Common myeloid progenitor, CD34-positive (primary cell): ENCODE measurements around the gene HOXA6.

Experiments used
- CTCF ChIA-PET: fragments of 350-600 bp; sonication (Branson Sonifier 250); formaldehyde crosslinking; loops from one replicate; lab custom pipeline; 2021; ENCODE audit warnings: antibody characterized with exemption; lab: Charles Lee
- POLR2A ChIA-PET: fragments of 350-600 bp; sonication (Branson Sonifier 250); formaldehyde crosslinking; loops from one replicate; lab custom pipeline; 2021; ENCODE audit warnings: antibody characterized with exemption; lab: Charles Lee
- DNase-seq, 3 donors: peaks; one replicate each; pipeline versions ENCODE4 v3.0.0 to v3.0.0-alpha.2; 2013
- H3K27ac ChIP-seq, 2 experiments: 1 replicate in 1 of 2; 2 replicates in 1 of 2; pipeline ENCODE4 v1.7.0; 2013; ENCODE audit warnings: inconsistent platforms in 2 of 2, low read length in 2 of 2, mild to moderate bottlenecking in 2 of 2, low read depth in 1 of 2, moderate library complexity in 1 of 2; ENCODE audit not compliant: severe bottlenecking in 2 of 2, insufficient read depth in 1 of 2, poor library complexity in 1 of 2
- H3K27me3 ChIP-seq, 5 experiments: replicated peaks in 2 of 5; 1 replicate in 3 of 5; 2 replicates in 2 of 5; pipeline versions ENCODE4 v1.6.1 to v1.7.0; 2013; ENCODE audit warnings: low read length in 4 of 5, mild to moderate bottlenecking in 2 of 5, moderate library complexity in 2 of 5, inconsistent platforms in 1 of 5; ENCODE audit not compliant: insufficient read depth in 5 of 5, control insufficient read depth in 4 of 5
- H3K36me3 ChIP-seq, 4 experiments: 1 replicate in 2 of 4; 2 replicates in 2 of 4; pipeline versions ENCODE4 v1.6.1 to v1.7.0; 2013; ENCODE audit warnings: low read length in 3 of 4, control low read depth in 1 of 4, mild to moderate bottlenecking in 1 of 4; ENCODE audit not compliant: control insufficient read depth in 4 of 4, insufficient read depth in 4 of 4
- H3K4me1 ChIP-seq, 4 experiments: 1 replicate in 3 of 4; 2 replicates in 1 of 4; pipeline versions ENCODE4 v1.6.1 to v1.7.1; 2013; ENCODE audit warnings: low read length in 3 of 4, mild to moderate bottlenecking in 3 of 4, control low read depth in 1 of 4, inconsistent platforms in 1 of 4, moderate library complexity in 1 of 4; ENCODE audit not compliant: control insufficient read depth in 4 of 4, insufficient read depth in 4 of 4; ENCODE audit errors: control extremely low read depth in 1 of 4
- H3K4me3 ChIP-seq, 7 experiments: 1 replicate in 4 of 7; 2 replicates in 3 of 7; pipeline versions ENCODE4 v1.5.1 to v1.7.0; 2013; ENCODE audit warnings: mild to moderate bottlenecking in 7 of 7, low read length in 6 of 7, moderate library complexity in 6 of 7, inconsistent platforms in 2 of 7, low read depth in 2 of 7, control low read depth in 1 of 7; ENCODE audit not compliant: insufficient read depth in 4 of 7, control insufficient read depth in 1 of 7; ENCODE audit errors: extremely low read depth in 1 of 7
- H3K9me3 ChIP-seq, 5 experiments: 1 replicate in 4 of 5; 2 replicates in 1 of 5; pipeline versions ENCODE4 v1.6.1 to v1.7.1; 2013; ENCODE audit warnings: low read length in 4 of 5, mild to moderate bottlenecking in 2 of 5, inconsistent platforms in 1 of 5, low read depth in 1 of 5, moderate library complexity in 1 of 5; ENCODE audit not compliant: control insufficient read depth in 4 of 5, insufficient read depth in 2 of 5; ENCODE audit errors: control extremely low read depth in 1 of 5
- WGBS: methylation state at CpG from one replicate; pipeline ENCODE4 v1.1.5; 2013; ENCODE audit not compliant: insufficient coverage; 5-methylcytosine and 5-hydroxymethylcytosine counted together

HOXA6 gene

DNA sequence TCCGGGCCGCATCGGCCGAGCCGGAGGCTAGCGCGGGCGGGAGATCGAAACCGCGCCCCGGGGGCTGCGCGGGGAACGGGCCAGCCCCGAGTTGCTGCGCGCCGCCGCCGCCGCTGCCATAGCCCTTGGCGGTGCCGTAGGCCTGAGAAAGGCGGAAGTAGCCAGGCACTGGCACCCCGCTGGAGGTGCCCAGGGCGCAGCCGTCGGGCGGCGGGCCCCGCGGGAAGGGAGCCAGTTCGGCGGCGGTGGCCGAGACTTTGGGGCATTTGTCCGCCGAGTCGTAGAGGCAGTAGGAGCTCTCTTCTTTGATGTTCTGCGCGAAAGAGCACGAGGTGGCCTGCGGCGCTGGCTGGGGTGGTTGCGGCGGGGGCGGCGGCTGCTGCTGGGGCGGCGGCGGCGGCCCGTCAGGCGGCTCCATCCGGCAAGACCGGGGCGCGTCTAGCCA is 26.0 kb upstream of the HOXA6 start:
- Histone ChIP-seq H3K27ac (peak overlapping the region; percentile 92 to 96), H3K27me3 (peaks cover 0 to 11% (median 0%) of the 10 kb centered on the region in 5 experiments), H3K4me1 (peaks cover 4 to 43% (median 23%) of the 10 kb centered on the region in 4 experiments), H3K4me3 (peak overlapping the region; percentile 78 to 100 (median 85)), H3K36me3 (peaks cover 0 to 25% (median 4%) of the 10 kb centered on the region in 4 experiments), H3K9me3 (no peaks in the 10 kb centered on the region)
- peak in 2 of 3 donors; percentile 77 to 85 for DNase-seq
- CTCF ChIA-PET, result interaction anchor here (0.9 to 11.1 kb wide), 10 partner anchors 11 to 805 kb away, joined by 3 to 84 read pairs (median 3); no protein-coding TSS in a partner anchor
- under 1% methylated on average over 40 of the region's 59 CpGs for WGBS
- POLR2A ChIA-PET, result interaction anchor here (0.6 to 2.7 kb wide), 3 partner anchors 12 to 506 kb away, joined by 3 to 17 read pairs (median 3); no protein-coding TSS in a partner anchor

DNA sequence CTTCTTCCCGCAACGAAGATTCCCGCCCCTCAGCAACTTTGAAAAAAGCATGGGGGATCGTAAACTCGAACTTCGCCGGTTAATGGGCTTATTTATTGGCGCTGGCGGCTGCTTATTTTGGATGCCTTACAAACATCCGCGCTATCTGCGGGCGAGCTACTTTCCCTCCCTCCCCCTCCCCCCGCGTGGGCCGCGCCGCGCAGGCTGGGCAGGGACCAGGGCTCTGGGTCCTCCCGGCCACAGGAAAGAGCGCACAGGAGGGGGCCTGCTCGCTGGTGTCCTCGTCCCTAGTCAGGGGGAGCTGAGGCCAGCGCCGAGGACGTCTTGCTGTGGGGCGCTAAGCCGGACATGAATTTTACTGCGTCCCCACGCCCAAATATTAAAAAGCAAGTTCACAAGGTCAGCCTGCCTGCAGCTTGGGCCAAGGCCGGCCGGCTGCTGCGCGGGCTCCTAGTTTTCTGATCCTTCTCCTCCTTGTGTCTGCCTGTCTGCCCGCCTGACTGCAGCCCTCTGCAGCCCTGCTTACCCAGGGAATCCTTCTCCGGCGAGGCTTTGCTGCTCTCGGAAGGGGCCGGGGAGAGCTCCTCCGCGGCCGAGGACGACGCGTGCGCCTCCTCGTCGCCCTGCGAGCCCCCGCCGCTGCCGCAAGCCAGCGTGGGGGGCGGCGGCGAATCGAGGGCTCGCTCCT is 25.4 kb upstream of the HOXA6 start:
- ChIA-PET POLR2A (interaction anchor here (0.6 to 2.7 kb wide), 3 partner anchors 11 to 505 kb away, joined by 3 to 17 read pairs (median 3); no protein-coding TSS in a partner anchor), CTCF (interaction anchor here (0.8 to 11.1 kb wide), 10 partner anchors 11 to 804 kb away, joined by 3 to 84 read pairs (median 4); partner anchors contain the start of gene HOXA7)
- Histone ChIP-seq H3K4me1 (peaks cover 4 to 48% (median 27%) of the 10 kb centered on the region in 4 experiments), H3K27me3 (peaks cover 0 to 7% (median 0%) of the 10 kb centered on the region in 5 experiments), H3K27ac (peak overlapping the region; percentile 92 to 96), H3K9me3 (no peaks in the 10 kb centered on the region), H3K36me3 (peaks cover 0 to 30% (median 4%) of the 10 kb centered on the region in 4 experiments), H3K4me3 (peak overlapping the region; percentile 78 to 100 (median 85))
- WGBS, result 0% methylated on average over 55 of the region's 58 CpGs
- DNase-seq, result no peak

DNA sequence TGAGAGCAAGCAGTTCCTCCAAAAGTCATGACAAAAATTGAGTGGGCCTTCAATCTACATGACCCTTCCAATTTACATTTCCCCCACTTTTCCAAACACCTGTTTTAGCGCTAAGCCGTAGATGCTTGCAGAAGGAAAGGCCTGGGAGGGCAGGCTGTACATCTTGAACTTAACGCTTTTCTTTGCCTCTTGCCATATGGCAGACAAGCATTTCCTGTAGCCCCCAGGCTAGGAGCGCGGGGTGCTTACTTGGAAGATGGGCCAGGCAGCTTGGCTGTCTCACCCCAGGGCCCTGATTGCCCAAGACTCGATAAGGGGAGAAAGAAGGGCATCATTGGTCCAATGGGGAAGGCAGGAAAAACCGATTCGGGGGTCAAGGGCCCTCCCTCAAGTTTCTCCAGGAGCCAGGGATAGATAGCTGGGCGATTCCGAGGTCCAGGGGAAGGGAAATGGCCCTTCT is 24.8 kb upstream of the HOXA6 start:
- Histone ChIP-seq H3K4me1 (peaks cover 8 to 54% (median 33%) of the 10 kb centered on the region in 4 experiments), H3K27ac (peak overlapping the region; percentile 92 to 96), H3K4me3 (peak overlapping the region; percentile 78 to 100 (median 85)), H3K36me3 (peaks cover 0 to 34% (median 4%) of the 10 kb centered on the region in 4 experiments), H3K27me3 (peaks cover 0 to 2% (median 0%) of the 10 kb centered on the region in 5 experiments), H3K9me3 (no peaks in the 10 kb centered on the region)
- 0% methylated on average over 10 of the region's 10 CpGs for WGBS
- DNase-seq, result no peak
- POLR2A ChIA-PET, result interaction anchor here (2.4 to 2.7 kb wide), 2 partner anchors 10 to 15 kb away, joined by 6 to 17 read pairs; no protein-coding TSS in a partner anchor
- CTCF ChIA-PET, result interaction anchor here (0.8 to 11.1 kb wide), 9 partner anchors 10 to 800 kb away, joined by 3 to 84 read pairs (median 4); partner anchors contain the start of gene HOXA7

DNA sequence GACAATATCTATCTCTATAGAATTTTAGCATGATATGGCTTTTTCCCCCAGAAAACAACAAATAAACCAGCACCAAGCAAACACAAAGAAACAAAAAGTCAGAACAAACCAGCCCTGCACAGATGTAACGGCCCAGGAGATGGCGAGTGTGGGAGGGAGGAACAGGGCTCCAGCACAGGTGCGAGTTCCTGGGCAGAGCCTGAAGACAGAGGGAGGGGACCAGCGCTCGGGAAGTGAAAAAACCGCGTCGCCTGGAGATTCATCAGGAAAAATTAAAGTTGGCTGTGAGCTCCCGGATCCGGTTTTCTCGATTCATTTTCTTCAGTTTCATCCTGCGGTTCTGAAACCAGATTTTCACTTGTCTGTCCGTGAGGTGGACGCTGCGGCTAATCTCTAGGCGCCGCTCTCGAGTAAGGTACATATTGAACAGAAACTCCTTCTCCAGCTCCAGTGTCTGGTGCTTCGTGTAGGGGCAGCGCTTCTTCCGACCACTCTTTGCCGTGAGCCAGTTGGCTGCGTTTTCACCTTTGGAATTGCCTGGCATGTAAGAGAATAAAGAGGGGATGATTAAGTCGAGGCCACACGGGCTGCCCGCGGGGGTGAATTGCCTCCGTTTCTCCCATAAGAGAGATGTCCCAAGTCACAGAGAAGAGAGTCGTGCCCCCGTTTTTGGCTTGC is 24.2 kb upstream of the HOXA6 start:
- Histone ChIP-seq H3K27me3 (peaks cover 0 to 2% (median 0%) of the 10 kb centered on the region in 5 experiments), H3K4me3 (peak overlapping the region; percentile 78 to 100 (median 85)), H3K27ac (peak overlapping the region; percentile 92 to 96), H3K36me3 (peaks cover 0 to 34% (median 4%) of the 10 kb centered on the region in 4 experiments), H3K4me1 (peaks cover 9 to 60% (median 38%) of the 10 kb centered on the region in 4 experiments), H3K9me3 (no peaks in the 10 kb centered on the region)
- ChIA-PET POLR2A (interaction anchor here (0.9 to 2.7 kb wide), 4 partner anchors 10 to 19 kb away, joined by 3 to 17 read pairs (median 4); partner anchors contain the start of gene HOXA3), CTCF (interaction anchor here (0.8 to 11.1 kb wide), 6 partner anchors 8 to 21 kb away, joined by 3 to 84 read pairs (median 14); partner anchors contain the start of gene HOXA7)
- under 1% methylated on average over 30 of the region's 30 CpGs for WGBS
- DNase-seq, result peak in 1 of 3 donors; percentile 60

DNA sequence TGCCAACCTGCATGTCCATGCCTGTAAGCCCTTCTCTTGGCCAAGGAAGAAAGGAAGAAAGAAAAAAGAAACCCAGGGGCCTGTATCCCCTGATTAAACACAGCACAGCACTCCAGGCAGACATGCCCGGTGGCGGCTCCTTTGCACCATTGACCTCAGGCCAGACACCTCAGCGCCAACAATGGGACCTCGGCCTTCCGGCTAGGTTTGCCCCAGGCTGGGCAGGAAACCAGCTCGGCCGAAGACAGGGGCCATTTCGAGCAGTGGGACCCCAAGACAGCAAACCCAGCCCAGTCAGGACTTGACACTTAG is 23.7 kb upstream of the HOXA6 start:
- POLR2A ChIA-PET, result interaction anchor here (0.9 to 2.7 kb wide), 4 partner anchors 9 to 19 kb away, joined by 3 to 17 read pairs (median 4); partner anchors contain the start of gene HOXA3

More for the DNA sequence above, 23.7 kb upstream of the HOXA6 start:
- WGBS, result no CpG with 5 or more reads among the region's 8 CpGs
- Histone ChIP-seq H3K9me3 (no peaks in the 10 kb centered on the region), H3K27ac (peak overlapping the region; percentile 92 to 96), H3K36me3 (peaks cover 0 to 34% (median 4%) of the 10 kb centered on the region in 4 experiments), H3K27me3 (peaks cover 0 to 2% (median 0%) of the 10 kb centered on the region in 5 experiments), H3K4me1 (peaks cover 9 to 64% (median 43%) of the 10 kb centered on the region in 4 experiments), H3K4me3 (peak overlapping the region; percentile 78 to 100 (median 85))
- CTCF ChIA-PET, result interaction anchor here (0.8 to 11.1 kb wide), 5 partner anchors 8 to 21 kb away, joined by 3 to 84 read pairs (median 19); partner anchors contain the start of gene HOXA7
- no peak for DNase-seq
